Prostate gland (tissue), 2 donors: ENCODE data around the gene SEMA6A.

ENCODE experiments used
- POLR2A ChIP-seq: fragments of 450-650 bp; IDR thresholded peaks from one replicate; pipeline ENCODE4 v1.6.1; 2016; ENCODE audit warnings: antibody characterized with exemption, mild to moderate bottlenecking
- TF ChIP-seq, protein P1 (sequence below), 4 experiments: fragments of 200-600 bp in 2 of 4; fragments of 450-650 bp in 2 of 4; sonication (generic) in 2 of 4; IDR thresholded peaks; 1 replicate in 3 of 4; 2 replicates in 1 of 4; pipeline ENCODE4 v1.5.1; 2016 to 2019; ENCODE audit warnings: antibody characterized with exemption in 4 of 4, mild to moderate bottlenecking in 2 of 4, moderate library complexity in 2 of 4

DNA sequence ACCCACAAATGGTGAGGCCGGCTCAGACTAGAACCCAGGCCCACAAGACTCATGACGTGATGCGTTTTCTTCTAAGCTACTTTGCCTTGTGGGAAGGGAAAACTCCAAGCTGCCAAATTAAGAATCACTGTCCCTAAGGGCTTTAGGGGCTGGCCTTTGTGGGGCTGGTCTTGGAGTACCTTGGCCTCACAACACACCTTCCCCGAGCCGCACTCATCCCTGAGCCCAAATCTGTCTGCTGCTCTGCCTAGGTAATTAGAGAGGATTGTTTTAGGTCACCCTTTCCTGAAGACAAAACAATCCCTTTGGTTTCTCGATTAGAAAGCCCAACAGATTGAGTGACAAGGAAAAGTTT, 137.3 kb downstream of the SEMA6A start:
- TF ChIP-seq, protein P1, sequence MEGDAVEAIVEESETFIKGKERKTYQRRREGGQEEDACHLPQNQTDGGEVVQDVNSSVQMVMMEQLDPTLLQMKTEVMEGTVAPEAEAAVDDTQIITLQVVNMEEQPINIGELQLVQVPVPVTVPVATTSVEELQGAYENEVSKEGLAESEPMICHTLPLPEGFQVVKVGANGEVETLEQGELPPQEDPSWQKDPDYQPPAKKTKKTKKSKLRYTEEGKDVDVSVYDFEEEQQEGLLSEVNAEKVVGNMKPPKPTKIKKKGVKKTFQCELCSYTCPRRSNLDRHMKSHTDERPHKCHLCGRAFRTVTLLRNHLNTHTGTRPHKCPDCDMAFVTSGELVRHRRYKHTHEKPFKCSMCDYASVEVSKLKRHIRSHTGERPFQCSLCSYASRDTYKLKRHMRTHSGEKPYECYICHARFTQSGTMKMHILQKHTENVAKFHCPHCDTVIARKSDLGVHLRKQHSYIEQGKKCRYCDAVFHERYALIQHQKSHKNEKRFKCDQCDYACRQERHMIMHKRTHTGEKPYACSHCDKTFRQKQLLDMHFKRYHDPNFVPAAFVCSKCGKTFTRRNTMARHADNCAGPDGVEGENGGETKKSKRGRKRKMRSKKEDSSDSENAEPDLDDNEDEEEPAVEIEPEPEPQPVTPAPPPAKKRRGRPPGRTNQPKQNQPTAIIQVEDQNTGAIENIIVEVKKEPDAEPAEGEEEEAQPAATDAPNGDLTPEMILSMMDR (IDR thresholded peaks at IDR 0.05), result no peak
- no peak for TF ChIP-seq POLR2A
